Endothelial cell of umbilical vein (primary cell): ENCODE results near the gene HBG2.

Experiments used
- EZH2 ChIP-seq: IDR thresholded peaks from 2 replicates; pipeline ENCODE4 v1.6.1; 2012; ENCODE audit warnings: borderline replicate concordance, low read depth, mild to moderate bottlenecking, moderate library complexity, low read length, inconsistent platforms; ENCODE audit not compliant: severe bottlenecking
- POLR2AphosphoS5 ChIP-seq: IDR thresholded peaks from 2 replicates; pipeline ENCODE4 v1.6.1; 2012; ENCODE audit warnings: low read depth, mild to moderate bottlenecking, control low read depth, low read length, moderate library complexity; ENCODE audit not compliant: insufficient read depth
- TF ChIP-seq, protein P1 (sequence below), 2 donors: IDR thresholded peaks; 1 replicate in 1 of 2; 2 replicates in 1 of 2; pipeline ENCODE4 v1.5.1; 2011; ENCODE audit warnings: low read length in 2 of 2, mild to moderate bottlenecking in 2 of 2, moderate library complexity in 2 of 2, control low read depth in 1 of 2, inconsistent platforms in 1 of 2, low read depth in 1 of 2; ENCODE audit not compliant: insufficient read depth in 1 of 2; ENCODE audit errors: extremely low read depth in 1 of 2

DNA sequence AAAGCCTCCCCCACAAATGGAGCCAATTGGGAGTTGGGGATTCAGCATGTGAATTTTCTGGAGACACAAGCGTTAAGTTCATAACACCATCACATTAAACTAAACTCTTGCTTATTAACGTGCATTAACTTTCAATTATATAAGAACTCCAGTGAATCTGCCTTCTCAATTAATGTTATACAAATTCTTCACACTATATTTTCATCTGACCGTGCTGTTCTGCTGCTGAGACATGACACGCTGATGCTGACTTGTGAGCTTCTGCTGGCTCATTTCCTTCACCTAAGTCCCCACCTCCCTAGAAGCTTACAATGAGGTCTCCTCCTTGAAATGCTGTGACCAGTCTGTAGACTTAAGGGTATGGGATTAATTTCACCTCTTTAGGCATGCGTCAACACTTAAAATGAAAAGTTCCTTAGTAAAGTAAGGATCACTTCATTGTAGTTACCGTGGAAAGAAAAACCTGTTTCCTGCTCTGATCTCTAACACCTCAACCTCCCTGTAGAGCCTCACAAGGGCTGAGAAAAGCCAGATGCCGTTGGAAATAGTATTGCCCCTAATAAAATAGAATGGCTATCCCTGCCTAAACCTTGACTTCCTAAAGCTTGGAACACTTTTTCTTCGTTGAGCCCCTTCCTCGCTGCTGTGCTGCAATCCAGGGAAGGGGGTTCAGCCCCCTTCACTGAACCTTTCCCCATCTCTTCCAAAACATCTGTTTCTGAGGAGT is 2.2 kb downstream of the HBG2 start:
- TF ChIP-seq, protein P1, sequence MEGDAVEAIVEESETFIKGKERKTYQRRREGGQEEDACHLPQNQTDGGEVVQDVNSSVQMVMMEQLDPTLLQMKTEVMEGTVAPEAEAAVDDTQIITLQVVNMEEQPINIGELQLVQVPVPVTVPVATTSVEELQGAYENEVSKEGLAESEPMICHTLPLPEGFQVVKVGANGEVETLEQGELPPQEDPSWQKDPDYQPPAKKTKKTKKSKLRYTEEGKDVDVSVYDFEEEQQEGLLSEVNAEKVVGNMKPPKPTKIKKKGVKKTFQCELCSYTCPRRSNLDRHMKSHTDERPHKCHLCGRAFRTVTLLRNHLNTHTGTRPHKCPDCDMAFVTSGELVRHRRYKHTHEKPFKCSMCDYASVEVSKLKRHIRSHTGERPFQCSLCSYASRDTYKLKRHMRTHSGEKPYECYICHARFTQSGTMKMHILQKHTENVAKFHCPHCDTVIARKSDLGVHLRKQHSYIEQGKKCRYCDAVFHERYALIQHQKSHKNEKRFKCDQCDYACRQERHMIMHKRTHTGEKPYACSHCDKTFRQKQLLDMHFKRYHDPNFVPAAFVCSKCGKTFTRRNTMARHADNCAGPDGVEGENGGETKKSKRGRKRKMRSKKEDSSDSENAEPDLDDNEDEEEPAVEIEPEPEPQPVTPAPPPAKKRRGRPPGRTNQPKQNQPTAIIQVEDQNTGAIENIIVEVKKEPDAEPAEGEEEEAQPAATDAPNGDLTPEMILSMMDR (IDR thresholded peaks at IDR 0.05; ENCODE audit: extremely low read depth in 1 of 2, insufficient read depth in 1 of 2, low read depth in 1 of 2, low read length in 2 of 2): no peak
- TF ChIP-seq EZH2 (no peak), POLR2AphosphoS5 (no peak)
